GM19025 (cell line): ENCODE data around the gene FER.
"Not testable (repeated sequence)": the region's sequence is repeated elsewhere in the genome, so short reads cannot be mapped to it uniquely, and the experiment has no call there.

Experiments used
- ATAC-seq: cut with Tn5 transposase; IDR thresholded peaks from one replicate; pipeline ENCODE4 v1.9.1; 2021; ENCODE audit warnings: mild to moderate bottlenecking, low read depth, moderate library complexity; ENCODE audit not compliant: unreplicated experiment

FER gene

DNA sequence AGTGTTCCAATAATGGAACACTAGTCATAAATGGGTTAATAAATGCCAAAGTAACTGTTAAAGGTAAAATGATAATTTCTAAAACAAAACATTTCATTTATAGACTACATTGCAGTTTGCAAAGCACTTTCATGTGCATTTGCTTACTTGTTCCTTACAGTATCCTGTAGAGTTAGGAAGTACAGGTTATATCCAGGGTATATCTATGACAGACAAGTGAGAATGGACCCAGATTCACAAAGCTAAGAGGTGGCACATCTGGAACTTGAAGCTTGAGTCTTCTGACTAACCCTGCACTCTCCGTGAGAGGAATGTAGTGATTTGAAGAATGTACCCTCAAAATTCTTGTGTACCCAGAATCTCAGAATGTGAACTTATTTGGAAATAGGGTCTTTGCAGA lies 121.4 kb downstream of the FER start:
- no peak for ATAC-seq

DNA sequence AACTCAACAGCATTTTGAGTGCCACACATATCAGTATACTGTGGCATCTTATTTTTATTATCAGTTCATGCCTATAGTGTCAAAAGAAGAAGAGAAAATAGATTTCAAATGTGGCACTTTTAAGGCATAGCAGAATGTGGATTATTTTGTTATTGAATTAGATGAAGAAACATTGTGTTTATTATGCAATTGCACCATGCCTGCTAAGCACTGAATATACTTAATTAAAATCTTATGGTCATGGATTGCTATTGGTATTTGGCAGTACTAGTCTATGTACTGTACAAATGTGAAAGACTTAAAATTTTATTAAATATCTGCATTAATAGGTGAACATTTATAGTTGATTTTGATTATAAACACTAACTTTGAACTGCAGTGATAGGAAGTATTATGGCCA lies 128.8 kb downstream of the FER start:
- ATAC-seq, result no peak

DNA sequence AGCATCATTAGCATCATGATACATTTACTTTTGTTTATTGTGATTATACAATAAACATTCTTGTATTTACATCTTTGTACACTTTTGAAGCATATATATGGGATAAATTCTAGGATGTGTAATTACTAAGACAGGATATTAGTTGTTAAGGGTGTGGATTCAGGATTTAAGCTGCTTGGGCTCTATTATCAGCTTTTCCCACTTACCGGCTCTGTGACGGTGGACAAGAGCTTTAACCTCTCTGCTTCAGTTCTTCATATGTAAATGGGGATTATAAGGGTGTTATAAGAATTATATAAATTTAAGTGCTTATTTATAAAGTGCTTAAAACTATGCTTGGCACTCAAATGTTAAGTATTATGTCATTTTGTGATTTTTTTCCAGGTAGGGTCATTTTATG lies 131.1 kb downstream of the FER start:
- ATAC-seq, result no peak

DNA sequence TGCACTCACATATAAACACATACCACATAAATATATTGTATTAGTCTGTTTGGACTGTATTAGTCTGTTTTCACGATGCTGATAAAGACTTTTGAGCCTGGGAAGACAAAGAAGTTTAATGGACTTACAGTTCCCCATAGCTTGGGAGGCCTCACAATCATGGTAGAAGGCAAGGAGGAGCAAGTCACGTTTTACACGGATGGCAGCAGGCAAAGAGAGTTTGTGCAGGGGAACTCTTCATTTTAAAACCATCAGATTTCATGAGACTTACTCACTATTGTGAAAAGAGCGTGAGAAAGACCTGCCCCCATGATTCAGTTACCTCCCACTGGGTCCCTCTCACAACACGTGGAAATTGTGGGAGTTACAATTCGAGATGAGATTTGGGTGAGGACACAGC lies 133.4 kb downstream of the FER start:
- ATAC-seq, result no peak

DNA sequence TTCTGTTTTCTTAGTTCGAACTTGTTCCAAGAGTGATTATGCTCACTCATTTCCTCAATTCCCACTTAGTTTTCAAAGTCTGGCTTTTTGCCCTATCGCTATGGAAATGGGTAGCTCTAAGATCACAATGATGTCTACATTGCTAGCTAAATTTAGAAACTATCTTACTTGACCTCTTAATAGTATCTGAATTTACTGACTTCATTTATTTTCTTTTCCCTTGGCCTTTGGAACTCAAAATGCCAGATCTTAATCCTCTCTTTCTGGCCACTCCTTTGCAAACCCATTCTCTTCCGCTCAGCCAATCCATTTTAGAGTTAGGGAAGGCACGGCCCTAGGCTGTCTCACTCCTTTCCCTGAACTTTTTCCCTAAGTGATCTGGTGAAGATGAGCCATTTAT lies 137.0 kb downstream of the FER start:
- no peak for ATAC-seq

DNA sequence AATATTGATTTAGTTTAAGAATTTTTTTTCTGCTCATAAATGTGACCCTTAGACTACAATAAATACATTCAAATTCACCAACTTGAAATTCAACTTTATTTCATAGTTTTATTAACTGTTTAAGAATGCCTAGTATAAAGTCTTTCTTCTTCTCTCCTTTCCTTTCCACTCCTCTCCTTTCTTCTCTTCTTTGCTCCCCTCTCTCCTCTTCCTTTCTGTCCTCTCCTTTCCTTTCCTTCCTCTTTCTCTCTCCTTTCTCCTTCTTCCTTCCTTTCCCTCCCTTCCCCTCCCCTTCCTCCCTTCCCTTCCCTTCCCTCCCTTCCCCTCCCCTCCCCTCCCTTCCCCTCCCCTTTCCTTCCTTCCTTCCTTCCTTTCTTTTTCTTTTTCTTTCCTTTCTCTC lies 150.6 kb downstream of the FER start:
- no peak for ATAC-seq

DNA sequence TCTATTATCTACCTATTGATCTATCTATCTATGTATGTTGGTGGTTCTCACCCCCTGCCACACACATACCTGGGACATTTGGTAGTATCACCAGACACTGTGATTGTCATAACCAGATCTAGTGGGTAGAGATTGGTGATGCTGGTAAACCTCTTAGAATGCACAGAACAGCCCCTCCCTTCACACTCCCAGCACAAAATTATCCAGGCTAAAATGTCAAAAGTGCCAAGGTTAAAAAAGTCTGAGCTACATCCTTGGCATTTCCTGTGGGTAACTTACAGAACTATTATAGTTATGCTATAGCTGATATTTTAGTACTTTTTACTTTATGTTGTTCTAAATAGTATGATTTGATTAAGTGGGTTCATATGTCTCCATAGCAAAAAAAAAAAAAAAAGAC lies 151.0 kb downstream of the FER start:
- ATAC-seq, result no peak

DNA sequence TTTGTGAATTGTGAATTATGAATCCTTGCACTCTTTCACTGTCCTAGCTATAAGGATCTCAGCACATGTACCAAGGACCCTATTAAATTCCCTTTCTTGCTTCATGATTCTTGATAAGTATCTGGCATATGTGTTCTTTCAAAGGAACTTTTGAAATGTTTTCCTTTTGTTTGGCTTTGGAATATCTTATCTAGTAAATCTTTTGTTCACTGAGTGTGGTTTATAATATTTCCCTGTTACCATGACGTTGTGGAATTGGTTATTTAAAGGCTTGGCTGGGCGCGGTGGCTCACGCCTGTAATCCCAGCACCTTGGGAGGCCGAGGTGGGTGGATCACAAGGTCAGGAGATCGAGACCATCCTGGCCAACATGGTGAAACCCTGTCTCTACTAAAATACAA lies 151.5 kb downstream of the FER start:
- not testable (repeated sequence) for ATAC-seq

DNA sequence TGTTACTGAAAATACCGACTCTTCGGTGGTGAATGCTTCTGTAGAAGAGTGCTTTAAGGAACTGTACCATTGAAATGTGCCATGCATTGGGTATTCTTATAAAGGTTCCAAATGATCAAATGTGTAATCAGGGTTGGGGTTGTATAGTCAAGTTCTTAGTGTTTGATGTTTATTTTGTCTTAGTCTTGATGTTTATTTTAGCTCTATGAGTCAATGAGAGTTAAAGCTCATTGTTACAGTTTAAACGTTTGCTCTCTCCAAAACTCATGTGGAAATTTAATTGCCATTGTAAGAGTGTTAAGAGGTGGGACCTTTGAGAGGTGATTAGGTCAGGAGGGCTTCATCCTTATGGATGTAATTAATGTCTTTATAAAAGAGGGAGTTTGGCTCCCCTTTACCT lies 153.0 kb downstream of the FER start:
- no peak for ATAC-seq

DNA sequence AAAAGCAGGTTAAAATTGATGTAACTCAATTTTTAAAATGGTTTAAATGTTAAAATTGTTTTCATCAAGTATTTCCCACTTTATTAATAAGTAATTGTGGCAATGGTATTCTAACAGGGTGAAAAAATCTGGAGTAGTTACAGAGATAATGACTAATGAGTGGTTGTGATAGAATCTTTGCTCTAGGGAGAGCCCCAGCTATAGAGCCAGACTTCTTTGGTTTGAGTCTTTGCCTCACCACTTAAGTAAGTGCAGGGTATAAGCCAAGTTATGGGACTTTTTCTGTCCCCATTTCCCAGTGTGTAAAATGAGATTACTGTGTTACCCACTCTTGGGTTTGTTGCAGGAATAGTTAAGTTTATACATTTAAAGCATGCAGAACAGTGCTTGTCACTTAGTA lies 158.1 kb downstream of the FER start:
- ATAC-seq, result no peak

DNA sequence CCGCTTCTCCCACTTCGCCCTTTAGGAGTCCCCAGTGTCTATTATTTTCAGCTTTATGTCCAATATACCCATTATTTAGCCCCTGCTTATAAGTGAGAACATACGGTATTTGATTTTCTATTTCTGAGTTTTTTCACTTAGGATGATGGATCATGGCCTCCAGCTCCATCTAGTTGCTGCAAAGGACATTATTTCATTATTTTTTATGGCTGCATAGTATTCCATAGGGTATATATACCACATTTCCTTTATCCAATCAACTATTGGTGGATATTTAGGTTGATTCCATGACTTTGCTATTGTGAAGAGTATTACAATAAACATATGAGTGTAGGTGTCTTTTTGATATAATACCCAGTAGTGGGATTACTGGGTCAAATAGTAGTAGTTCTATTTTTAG lies 162.9 kb downstream of the FER start:
- ATAC-seq, result no peak

DNA sequence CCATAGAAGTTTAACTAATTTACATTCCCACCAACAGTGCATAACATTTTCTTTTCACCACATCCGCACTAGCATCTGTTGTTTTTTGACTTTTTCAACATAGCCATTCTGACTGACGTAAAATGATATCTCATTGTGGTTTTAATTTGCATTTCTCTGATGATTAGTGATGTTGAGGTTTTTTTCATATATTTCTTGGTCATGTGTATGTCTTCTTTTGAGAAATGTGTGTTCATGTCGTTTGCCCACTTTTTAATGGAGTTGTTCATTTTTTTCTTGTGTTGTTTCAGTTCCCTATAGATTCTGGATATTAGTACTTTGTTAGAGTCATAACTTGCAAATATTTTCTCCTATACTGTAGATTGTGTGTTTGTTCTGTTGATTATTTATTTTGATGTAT lies 163.4 kb downstream of the FER start:
- no peak for ATAC-seq

DNA sequence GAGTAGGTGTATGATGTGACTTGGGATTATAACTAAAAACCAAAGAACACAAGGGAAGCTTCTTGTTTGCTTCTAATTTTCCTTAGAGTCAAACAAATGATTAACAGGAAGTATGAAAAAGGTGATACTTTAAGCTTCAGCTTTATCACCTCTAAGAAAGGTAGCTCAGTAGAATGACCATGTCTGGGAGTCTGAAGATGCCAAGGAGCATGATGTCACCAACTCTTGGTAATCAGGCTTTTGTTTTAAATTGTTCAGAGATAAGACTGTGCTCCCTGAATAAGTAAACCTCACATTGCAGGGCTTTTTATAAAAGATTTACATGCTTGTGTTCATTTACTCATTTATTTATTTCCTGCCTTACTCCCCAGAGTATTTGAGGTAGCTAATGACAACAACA lies 169.9 kb downstream of the FER start:
- ATAC-seq, result no peak

DNA sequence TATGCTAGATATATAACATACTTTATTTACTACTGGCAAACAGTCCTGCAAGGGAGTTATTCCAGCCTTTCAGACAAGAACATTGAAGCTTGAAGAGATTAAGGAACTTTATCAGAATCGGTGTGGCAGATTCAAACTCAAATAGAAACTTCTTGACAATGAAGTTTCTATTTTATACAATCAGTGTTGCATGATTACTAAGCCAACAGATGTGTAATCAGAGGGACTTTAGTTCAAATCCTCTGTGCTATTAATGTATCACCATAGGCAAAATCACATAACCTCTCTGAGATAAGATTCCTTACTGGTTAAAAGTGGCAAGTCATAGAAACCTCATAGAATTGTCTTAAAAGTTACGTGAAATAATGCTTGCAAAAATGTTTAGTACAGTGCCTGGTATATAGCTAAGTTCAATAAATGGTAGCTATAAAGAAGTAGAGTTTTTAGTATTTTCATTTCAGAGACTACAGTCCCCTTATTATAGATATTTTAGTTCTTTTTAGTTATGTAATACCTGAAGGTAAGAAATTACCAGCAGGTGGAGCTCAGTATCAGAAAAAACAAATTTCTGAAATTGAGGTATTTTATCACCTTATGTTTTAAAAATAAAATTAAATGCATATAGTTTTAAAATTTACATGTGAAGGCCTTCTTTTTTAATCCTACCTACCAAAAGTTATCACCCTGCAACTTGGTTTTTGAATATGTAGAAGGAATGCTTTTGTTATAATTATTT lies 172.1 kb downstream of the FER start:
- ATAC-seq, result no peak

DNA sequence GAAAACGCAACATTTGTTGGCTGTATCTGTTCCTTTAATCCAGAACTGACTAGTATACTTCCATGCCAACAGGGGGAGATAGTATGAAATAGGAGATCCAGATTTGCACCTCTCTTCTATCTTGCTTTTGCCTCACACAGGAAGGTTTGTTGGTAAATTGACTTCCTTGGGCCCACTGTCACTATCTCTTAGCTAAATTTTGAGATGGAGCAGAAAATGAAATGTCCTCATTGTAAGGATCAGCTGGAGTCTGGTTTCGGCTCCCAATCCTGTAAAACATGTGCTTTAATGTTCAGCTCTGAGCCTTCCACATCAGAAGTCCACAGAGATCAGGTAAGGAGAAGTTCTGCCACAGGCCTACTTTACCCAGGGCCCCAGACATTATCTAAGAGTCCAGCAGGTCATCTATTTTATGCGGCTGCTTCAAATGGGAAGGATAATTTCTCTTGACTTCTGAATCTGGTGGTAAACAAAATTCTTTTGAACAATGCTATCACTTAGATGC lies 176.8 kb downstream of the FER start:
- no peak for ATAC-seq

DNA sequence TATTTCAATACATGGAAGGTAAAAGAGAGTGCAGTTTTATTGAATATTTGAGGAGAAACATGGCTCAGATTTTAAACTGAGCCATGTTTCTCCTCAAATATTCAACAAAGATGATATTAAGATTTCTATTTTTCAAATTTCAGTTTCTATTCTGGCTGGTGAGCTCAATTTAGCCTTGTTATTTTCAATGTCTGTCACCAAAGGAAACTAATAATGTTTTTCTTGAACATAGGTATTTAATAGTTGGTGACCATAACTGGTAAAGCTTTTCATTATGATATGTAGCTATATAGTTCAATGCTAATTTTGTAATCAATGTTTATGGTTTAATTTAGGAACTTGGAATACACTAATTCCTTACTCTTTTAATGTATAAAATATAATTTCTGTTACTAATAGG lies 177.4 kb downstream of the FER start:
- no peak for ATAC-seq

DNA sequence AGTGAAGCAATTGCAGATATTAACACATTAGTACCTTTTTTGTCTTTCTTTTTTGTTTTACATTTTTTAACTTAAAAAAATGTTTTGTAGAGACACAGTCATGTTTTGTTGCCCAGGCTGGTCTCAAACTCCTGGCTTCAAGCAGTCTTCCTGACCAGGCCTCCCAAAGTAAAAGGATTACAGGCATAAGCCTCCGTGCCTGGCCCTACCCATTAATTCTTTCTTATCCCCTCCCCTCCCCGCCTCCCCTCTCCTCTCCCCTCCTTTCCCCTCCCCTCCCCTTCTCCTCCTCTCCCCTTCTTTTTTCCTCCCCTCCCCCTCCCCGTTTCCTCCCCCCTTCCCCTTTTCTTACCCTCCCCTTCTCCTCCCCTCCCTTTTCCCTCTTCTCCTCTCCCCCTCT lies 182.4 kb downstream of the FER start:
- ATAC-seq, result no peak

DNA sequence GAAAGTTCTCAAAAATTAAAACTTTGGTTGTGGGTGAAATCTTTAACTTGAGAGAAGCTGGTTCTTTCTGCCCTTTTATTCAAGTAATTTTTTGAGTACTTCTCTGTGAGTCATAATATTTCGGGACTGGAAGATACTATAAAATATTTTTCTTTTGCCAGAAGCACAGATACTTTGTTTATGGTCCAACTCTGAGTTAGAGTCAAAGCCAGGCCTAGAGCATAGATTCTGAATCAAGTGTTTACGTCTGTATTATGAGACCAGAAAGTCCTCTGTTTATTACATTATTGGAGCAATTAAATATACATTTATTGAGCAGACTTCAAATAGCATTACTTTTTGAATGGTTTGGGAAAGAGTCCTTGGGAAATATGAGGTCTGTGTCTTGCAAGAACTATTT lies 187.9 kb downstream of the FER start:
- no peak for ATAC-seq

DNA sequence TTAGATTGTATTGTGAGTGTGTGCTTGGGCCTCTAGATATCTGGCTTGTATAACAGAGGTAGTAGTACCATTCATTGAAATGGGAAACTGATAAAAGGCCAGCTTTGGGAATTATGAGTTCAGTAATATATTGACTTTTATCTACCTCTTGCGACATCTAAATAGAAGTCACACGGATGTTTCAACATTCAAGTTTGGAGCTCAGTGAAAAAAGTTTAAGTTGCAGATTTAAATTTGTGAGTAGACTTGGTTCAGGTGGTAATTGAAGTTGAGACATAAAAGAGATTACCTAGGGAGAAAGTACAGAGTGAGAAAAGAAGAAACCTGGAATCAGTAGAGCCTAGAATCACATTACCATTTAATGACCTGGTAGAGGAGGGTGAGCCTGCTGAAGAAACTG lies 189.5 kb downstream of the FER start:
- no peak for ATAC-seq

DNA sequence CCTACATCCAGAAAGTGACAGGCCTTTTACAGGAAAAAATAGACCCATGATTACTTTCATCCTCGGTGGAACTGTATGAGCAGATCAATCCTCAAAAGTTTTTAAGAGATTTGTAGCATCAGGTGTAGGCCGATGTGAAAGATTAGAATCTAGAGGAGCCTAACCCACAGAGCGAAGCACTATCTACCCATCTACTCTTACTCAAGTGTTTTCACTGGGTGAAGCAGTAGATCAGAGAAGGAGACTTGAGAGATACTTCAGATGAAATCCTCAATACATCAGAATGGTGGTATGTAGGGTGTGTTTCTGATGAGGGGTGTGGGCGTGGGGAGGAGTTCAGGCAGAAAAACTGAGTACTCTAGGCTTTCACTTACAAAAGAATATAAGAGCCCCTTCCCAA lies 192.8 kb downstream of the FER start:
- no peak for ATAC-seq

DNA sequence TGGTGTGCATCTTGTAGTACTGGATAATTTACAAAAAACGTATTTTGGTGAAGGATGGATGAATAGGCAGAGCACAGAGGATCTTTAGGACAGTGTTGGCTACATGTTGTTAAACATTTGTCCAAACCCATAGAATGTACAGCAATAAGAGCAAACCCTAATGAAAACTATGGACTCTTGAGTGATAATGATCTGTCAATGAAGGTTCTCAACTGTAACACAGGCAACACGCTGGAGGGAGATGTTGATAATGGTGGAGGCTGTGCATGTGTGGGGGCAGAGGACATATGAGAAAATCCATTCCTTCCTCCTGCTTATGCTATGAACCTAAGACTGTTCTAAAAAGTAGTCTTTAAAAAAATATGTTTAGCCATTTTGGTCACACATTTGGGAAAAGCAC lies 194.0 kb downstream of the FER start:
- ATAC-seq, result no peak

DNA sequence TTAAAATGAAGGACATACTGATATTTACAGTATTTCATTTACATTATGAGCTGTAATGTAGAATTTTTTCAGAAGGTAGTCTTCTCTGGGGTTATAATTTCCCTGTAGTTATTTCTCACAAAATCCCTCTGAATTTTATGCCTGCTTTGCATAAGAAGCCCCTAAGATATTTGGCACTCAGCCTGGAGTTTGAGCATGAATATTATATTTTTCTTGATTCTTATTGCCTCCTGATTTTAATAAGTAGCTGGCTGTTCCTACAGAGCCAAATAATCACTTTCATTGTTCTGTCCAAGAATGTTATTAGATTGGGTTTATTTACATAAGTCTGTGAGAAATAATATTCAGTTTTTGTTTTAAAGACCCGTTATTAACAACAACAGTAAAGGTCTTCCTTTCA lies 195.0 kb downstream of the FER start:
- ATAC-seq, result no peak

DNA sequence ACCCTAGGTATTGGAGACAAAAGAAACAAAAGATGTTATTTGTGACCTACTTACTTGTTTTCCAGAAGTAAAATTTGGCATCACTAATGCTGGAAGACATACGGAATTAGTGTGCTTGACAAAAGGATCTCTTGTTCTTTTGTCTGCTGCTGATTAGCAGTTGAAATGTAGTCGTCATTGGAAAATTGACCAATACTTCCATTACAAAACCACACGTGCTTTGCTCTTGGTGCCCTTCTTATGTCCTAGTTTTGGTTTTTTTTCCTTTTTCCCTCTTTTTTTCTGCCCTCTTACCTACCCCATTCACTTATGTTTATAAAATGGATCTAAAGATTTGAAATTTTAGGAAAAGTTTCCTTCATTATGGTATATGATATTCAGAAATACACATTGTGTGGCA lies 197.4 kb downstream of the FER start:
- ATAC-seq, result no peak
